Measurements from ENCODE around the gene CIRBP. TPM values are rescaled to one million over a fixed set of nuclear protein-coding genes. Genes with fewer than 3 reads are reported as not detected.

The CIRBP gene
- total RNA-seq, 2 experiments from 2014 or later = 207 to 210 TPM

DNA sequence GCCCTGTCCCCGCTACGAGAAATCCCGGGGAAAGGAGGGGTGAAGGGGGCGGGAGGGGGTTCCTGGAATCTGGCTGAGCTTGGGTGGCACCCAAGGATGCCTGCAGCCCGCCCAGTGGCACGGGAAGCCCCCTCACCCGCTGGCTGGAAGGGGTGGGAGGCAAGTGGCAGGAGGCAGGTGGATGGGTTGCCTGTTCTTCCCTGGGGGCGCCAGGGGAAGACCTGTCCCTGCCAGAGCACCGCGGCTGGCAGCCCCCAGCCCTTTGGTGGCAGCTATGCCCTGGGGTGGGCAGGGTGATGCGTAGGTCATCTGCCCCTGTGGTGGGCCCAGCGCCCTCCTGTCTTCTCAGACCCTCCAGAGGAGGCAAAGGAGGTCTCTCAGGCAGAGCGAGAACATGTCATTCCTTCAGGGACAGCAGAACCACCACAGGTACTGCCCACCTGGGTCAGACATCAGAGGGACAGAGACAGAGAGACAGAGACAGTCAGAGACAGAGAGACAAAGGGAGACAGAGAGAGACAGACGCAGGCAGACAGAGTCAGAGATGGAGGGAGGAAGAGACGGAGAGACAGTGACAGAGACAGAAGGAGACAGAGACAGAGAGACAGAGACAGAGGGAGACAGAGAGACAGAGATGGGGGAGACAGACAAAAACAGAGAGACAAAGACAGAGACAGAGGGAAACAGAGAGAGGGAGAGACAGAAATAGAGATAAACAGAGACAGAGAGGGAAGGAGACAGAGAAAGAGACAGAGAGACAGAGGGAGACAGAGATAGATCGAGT, 53.3 kb downstream of the CIRBP start:
- ChIA-PET CTCF (no interaction called here), POLR2A (no interaction called here)

DNA sequence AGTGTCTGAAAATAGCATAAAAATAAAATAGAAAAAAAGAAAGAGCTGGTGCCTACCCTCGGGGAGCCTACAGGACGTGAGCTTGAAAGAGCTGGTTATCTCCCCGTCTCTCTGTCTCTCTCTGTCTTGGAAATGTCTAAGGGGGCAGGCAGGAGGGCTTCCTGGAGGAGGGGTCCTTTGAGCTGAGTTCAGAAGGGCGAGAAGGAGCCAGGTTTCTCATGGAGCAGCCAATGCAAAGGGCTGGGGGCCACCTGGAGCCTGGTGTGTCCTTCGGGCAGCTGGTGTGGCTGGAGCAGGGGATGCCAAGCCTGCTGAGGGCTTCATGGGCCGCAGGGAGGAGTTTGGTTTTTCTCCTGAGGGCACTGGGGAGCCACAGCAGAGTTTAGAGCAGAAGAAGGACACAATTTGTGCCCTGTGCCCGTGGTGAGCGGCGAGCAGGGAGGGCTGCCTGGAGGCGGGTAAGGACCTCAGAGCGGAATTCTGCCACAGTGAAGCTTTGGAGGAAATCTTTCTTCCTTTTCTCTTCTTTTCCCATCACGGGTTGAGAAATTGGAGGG, 55.2 kb downstream of the CIRBP start:
- CTCF ChIA-PET = interaction anchor here (1.0 kb wide), 1 partner anchor 86 kb away, joined by 4 read pairs; no protein-coding TSS in a partner anchor
- POLR2A ChIA-PET = interaction anchor here (0.5 kb wide), 1 partner anchor 55 kb away, joined by 3 read pairs; the partner anchor contains the start of gene CIRBP

Other genes with a start within 250 kb of the CIRBP start
- gene TMEM259, start 248.2 kb upstream of the CIRBP start, total RNA-seq = 100 to 1,000 TPM; 132 to 141 TPM
- not detected for gene RNU6-2, start 247.8 kb upstream of the CIRBP start, total RNA-seq
- gene CNN2, start 242.7 kb upstream of the CIRBP start, total RNA-seq = 10 to 100 TPM; 64.2 to 71.2 TPM
- gene ABCA7, start 229.2 kb upstream of the CIRBP start, total RNA-seq = 10 to 100 TPM; 16.1 to 17.2 TPM
- gene ARHGAP45, start 202.2 kb upstream of the CIRBP start, total RNA-seq = 100 to 1,000 TPM; 148 to 154 TPM
- gene POLR2E, start 174.0 kb upstream of the CIRBP start, total RNA-seq = 100 to 1,000 TPM; 272 to 275 TPM
- gene GPX4, start 165.3 kb upstream of the CIRBP start, total RNA-seq = 100 to 1,000 TPM; 205 to 209 TPM
- gene SBNO2, start 95.1 kb upstream of the CIRBP start, total RNA-seq = 10 to 100 TPM; 56.6 to 59.0 TPM
- gene STK11, start 63.6 kb upstream of the CIRBP start, total RNA-seq = 10 to 100 TPM; 58.7 to 62.5 TPM
- gene CBARP, start 31.3 kb upstream of the CIRBP start, total RNA-seq = 1 to 10 TPM in 1 of 2 experiments, under 1 TPM in 1; 0.95 to 1.1 TPM
- gene ATP5F1D, start 27.6 kb upstream of the CIRBP start, total RNA-seq = 100 to 1,000 TPM; 193 to 194 TPM
- gene MIDN, start 20.7 kb upstream of the CIRBP start, total RNA-seq = 10 to 100 TPM; 45.3 to 50.0 TPM
- 100 to 1,000 TPM; 105 to 112 TPM for gene FAM174C, start 6.2 kb downstream of the CIRBP start, total RNA-seq
- not detected for gene EFNA2, start 16.5 kb downstream of the CIRBP start, total RNA-seq
- gene NDUFS7, start 114.6 kb downstream of the CIRBP start, total RNA-seq = 100 to 1,000 TPM in 1 of 2 experiments, 10 to 100 TPM in 1; 99.4 to 104 TPM
- 10 to 100 TPM; 29.3 to 30.8 TPM for gene GAMT, start 132.2 kb downstream of the CIRBP start, total RNA-seq
- 100 to 1,000 TPM; 295 to 300 TPM for gene DAZAP1, start 138.3 kb downstream of the CIRBP start, total RNA-seq
- gene RPS15, start 169.1 kb downstream of the CIRBP start, total RNA-seq = 1,000 to 10,000 TPM; 1,429 to 1,438 TPM
- under 1 TPM; 0.06 to 0.13 TPM for gene APC2, start 180.8 kb downstream of the CIRBP start, total RNA-seq
- gene C19orf25, start 209.9 kb downstream of the CIRBP start, total RNA-seq = 10 to 100 TPM; 33.4 to 36.5 TPM
- gene PCSK4, start 221.0 kb downstream of the CIRBP start, total RNA-seq = 1 to 10 TPM; 1.3 TPM
- 1 to 10 TPM; 2.0 to 2.3 TPM for gene REEP6, start 221.8 kb downstream of the CIRBP start, total RNA-seq
- 1 to 10 TPM; 1.6 to 2.6 TPM for gene ADAMTSL5, start 243.7 kb downstream of the CIRBP start, total RNA-seq

All from activated CD8-positive, alpha-beta memory T cell treated with anti-CD3 and anti-CD28 coated beads for 36 hours (primary cell).